ENCODE data around the gene H1-8.

The H1-8 gene

GRCh38 chr3:129517516-129517915 is 25.5 kb upstream of the H1-8 start:
- Histone ChIP-seq H3K9me3 (replicated peaks; ENCODE audit: low read length) (no peaks in the 10 kb centered on the region), H3K4me2 (ENCODE audit: low read length) (no peak overlapping the region), H3K9ac (ENCODE audit: low read depth, low read length) (no peak overlapping the region), H3K27me3 (ENCODE audit: control insufficient read depth, insufficient read depth, low read length) (no peaks in the 10 kb centered on the region), H3K4me3 (ENCODE audit: low read length) (no peak overlapping the region), H3K4me1 (ENCODE audit: control insufficient read depth, insufficient read depth, low read length) (no peaks in the 10 kb centered on the region), H3K36me3 (ENCODE audit: insufficient read depth, low read length) (no peaks in the 10 kb centered on the region)

DNA sequence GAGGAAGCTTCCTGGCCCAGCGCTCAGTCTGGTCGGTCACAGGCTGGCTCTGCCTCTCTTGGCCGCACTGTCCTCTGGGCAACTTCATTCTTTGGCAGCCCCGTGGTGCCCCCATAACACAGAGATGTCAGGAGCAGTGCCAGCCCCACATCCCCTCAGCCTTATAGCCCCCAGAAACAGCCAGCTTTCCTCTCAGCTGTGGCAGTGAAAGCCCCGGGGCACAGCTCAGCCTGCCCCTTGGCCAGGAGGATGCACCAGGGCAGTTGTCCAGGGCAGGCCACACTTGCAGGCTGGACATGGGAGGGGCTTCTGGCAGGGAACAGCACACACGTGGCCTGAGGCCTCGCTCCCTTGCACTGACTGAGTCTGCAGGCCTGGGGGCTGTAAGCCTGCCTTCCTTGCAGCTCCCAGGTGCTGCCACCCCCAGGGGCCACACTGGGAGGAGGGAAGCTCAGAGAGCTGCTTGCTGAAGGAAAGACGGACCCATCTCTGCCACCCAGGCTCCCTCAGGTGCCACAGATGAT is 24.9 kb upstream of the H1-8 start:
- Histone ChIP-seq H3K9me3 (replicated peaks; ENCODE audit: low read length) (no peaks in the 10 kb centered on the region), H3K4me2 (ENCODE audit: low read length) (no peak overlapping the region), H3K27me3 (ENCODE audit: control insufficient read depth, insufficient read depth, low read length) (no peaks in the 10 kb centered on the region), H3K4me3 (ENCODE audit: low read length) (no peak overlapping the region), H3K4me1 (ENCODE audit: control insufficient read depth, insufficient read depth, low read length) (no peaks in the 10 kb centered on the region), H3K36me3 (ENCODE audit: insufficient read depth, low read length) (no peaks in the 10 kb centered on the region), H3K9ac (ENCODE audit: low read depth, low read length) (no peak overlapping the region)

DNA sequence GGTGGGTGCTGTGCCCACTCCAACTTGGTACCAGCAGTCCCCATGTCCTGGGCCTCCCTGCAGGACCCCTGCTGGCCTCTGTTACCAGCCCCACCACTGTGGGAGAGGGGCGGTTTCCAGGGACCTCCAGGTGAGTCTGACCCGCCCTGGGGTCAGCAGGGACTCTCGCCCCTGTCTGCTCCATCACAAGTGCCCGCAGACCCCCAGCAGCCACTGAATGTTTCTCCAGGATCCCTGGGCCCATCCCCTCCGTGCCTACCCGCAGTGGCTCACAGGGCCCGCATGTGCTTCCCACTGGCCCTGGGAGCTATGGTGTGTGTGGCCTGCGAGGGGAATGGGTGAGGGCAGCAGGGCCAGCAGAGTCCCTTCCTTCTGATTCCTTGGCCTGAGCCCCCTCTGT is 24.4 kb upstream of the H1-8 start:
- H3K4me1 ChIP-seq (ENCODE audit: control insufficient read depth, insufficient read depth, low read length): no peaks in the 10 kb centered on the region
- no peaks in the 10 kb centered on the region for H3K36me3 ChIP-seq (ENCODE audit: insufficient read depth, low read length)
- H3K4me2 ChIP-seq (ENCODE audit: low read length): no peak overlapping the region
- H3K9ac ChIP-seq (ENCODE audit: low read depth, low read length): no peak overlapping the region
- no peak overlapping the region for H3K4me3 ChIP-seq (ENCODE audit: low read length)
- H3K9me3 ChIP-seq (replicated peaks; ENCODE audit: low read length): no peaks in the 10 kb centered on the region
- H3K27me3 ChIP-seq (ENCODE audit: control insufficient read depth, insufficient read depth, low read length): no peaks in the 10 kb centered on the region

- Histone ChIP-seq H3K27me3 (ENCODE audit: control insufficient read depth, insufficient read depth, low read length) (no peaks in the 10 kb centered on the region), H3K4me2 (ENCODE audit: low read length) (no peak overlapping the region), H3K36me3 (ENCODE audit: insufficient read depth, low read length) (no peaks in the 10 kb centered on the region), H3K9me3 (replicated peaks; ENCODE audit: low read length) (no peaks in the 10 kb centered on the region), H3K4me3 (ENCODE audit: low read length) (no peak overlapping the region), H3K9ac (ENCODE audit: low read depth, low read length) (no peak overlapping the region), H3K4me1 (ENCODE audit: control insufficient read depth, insufficient read depth, low read length) (no peaks in the 10 kb centered on the region)
Observed at GRCh38 chr3:129519449-129519848, 23.5 kb upstream of the H1-8 start.

DNA sequence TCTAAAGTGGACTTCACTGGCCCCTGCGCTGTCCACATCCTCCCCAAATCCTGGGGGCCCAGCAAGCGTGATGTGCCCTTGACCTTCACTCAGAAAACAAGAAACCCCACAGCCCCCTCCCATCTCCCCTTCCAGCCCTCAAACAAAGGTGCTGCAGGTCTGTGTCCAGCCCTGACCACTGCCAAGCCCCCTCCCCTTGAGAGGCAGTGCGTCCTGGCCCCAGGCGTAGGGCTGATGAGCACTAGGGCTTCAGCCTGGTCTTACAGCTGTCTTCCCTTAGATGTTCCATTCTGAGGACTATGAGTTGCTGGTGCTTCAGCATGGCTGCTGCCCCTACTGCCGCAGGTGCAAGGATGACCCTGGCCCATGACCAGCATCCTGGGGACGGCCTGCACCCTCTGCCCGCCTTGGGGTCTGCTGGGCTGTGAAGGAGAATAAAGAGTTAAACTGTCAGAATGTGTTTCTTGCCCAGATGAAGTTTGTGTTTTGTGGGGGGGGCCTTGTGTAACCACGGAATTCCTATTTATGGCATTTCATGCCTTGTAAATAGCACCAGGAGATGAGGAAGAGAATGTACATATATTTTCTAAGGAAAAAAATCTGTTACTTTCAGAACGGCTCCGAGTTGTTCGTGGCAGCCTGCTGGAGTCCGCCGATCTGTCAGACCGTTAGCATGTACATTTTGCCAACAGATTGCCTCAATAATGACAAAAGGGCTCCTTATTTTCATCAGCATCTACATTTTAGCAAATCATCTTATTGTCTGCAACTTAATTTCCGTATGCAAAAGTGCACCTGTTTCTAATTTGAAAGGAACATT is 22.9 kb upstream of the H1-8 start:
- no peak overlapping the region for H3K9ac ChIP-seq (ENCODE audit: low read depth, low read length)
- no peaks in the 10 kb centered on the region for H3K4me1 ChIP-seq (ENCODE audit: control insufficient read depth, insufficient read depth, low read length)
- H3K27me3 ChIP-seq (ENCODE audit: control insufficient read depth, insufficient read depth, low read length): no peaks in the 10 kb centered on the region
- no peaks in the 10 kb centered on the region for H3K36me3 ChIP-seq (ENCODE audit: insufficient read depth, low read length)
- H3K4me3 ChIP-seq (ENCODE audit: low read length): no peak overlapping the region
- H3K4me2 ChIP-seq (ENCODE audit: low read length): no peak overlapping the region
- no peaks in the 10 kb centered on the region for H3K9me3 ChIP-seq (replicated peaks; ENCODE audit: low read length)

DNA sequence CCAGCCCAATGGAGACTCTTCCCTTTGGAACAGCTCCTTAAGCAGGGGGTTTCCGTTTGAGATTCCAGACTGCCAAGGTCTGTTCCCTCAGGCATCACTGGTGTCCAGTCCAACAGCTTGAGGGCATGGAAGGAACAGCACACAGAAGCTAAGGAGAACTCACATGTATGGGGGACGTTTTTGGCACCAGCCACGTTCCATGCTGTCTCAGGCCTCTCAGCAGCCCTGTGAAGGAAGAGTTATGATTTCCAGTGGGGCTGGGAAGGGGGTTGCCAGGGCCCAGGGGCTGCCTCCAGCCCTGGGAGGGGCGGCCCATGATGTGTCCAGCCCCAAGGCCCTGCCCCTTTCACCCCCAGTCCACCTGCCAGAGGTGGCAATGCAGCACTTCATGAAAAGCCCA is 22.0 kb upstream of the H1-8 start:
- H3K36me3 ChIP-seq (ENCODE audit: insufficient read depth, low read length): no peaks in the 10 kb centered on the region
- H3K4me2 ChIP-seq (ENCODE audit: low read length): no peak overlapping the region
- H3K9me3 ChIP-seq (replicated peaks; ENCODE audit: low read length): no peaks in the 10 kb centered on the region
- H3K27me3 ChIP-seq (ENCODE audit: control insufficient read depth, insufficient read depth, low read length): no peaks in the 10 kb centered on the region
- H3K4me1 ChIP-seq (ENCODE audit: control insufficient read depth, insufficient read depth, low read length): no peaks in the 10 kb centered on the region
- H3K4me3 ChIP-seq (ENCODE audit: low read length): no peak overlapping the region
- H3K9ac ChIP-seq (ENCODE audit: low read depth, low read length): no peak overlapping the region

- Histone ChIP-seq H3K36me3 (ENCODE audit: insufficient read depth, low read length) (no peaks in the 10 kb centered on the region), H3K4me2 (ENCODE audit: low read length) (no peak overlapping the region), H3K9me3 (replicated peaks; ENCODE audit: low read length) (no peaks in the 10 kb centered on the region), H3K4me1 (ENCODE audit: control insufficient read depth, insufficient read depth, low read length) (no peaks in the 10 kb centered on the region), H3K9ac (ENCODE audit: low read depth, low read length) (no peak overlapping the region), H3K27me3 (ENCODE audit: control insufficient read depth, insufficient read depth, low read length) (no peaks in the 10 kb centered on the region), H3K4me3 (ENCODE audit: low read length) (no peak overlapping the region)
Observed at GRCh38 chr3:129521611-129522010, 21.4 kb upstream of the H1-8 start.

- Histone ChIP-seq H3K36me3 (ENCODE audit: insufficient read depth, low read length) (no peaks in the 10 kb centered on the region), H3K4me2 (ENCODE audit: low read length) (no peak overlapping the region), H3K4me3 (ENCODE audit: low read length) (no peak overlapping the region), H3K9ac (ENCODE audit: low read depth, low read length) (no peak overlapping the region), H3K4me1 (ENCODE audit: control insufficient read depth, insufficient read depth, low read length) (no peaks in the 10 kb centered on the region), H3K9me3 (replicated peaks; ENCODE audit: low read length) (no peaks in the 10 kb centered on the region), H3K27me3 (ENCODE audit: control insufficient read depth, insufficient read depth, low read length) (no peaks in the 10 kb centered on the region)
Observed at GRCh38 chr3:129522953-129523352, 20.0 kb upstream of the H1-8 start.

DNA sequence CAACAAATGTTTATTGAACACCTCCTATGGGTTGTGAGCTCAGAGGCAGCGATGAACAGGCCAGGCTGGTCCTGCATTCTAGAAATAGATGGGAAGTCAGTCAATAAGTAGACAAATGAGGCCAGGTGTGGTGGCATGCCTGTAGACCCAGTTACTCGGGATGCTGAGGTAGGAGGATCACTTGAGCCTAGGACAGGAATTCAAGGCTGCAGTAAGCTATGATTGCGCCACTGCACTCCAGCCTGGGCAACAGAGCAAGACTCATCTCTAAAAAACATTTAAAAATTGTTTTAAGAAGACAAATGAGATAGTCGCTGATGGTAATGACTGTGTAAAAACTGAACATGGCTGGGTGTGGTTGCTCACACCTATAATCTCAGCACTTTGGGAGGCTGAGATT is 18.9 kb upstream of the H1-8 start:
- H3K4me2 ChIP-seq (ENCODE audit: low read length): no peak overlapping the region
- H3K4me1 ChIP-seq (ENCODE audit: control insufficient read depth, insufficient read depth, low read length): no peaks in the 10 kb centered on the region
- no peaks in the 10 kb centered on the region for H3K27me3 ChIP-seq (ENCODE audit: control insufficient read depth, insufficient read depth, low read length)
- no peak overlapping the region for H3K4me3 ChIP-seq (ENCODE audit: low read length)
- H3K36me3 ChIP-seq (ENCODE audit: insufficient read depth, low read length): no peaks in the 10 kb centered on the region
- no peaks in the 10 kb centered on the region for H3K9me3 ChIP-seq (replicated peaks; ENCODE audit: low read length)
- no peak overlapping the region for H3K9ac ChIP-seq (ENCODE audit: low read depth, low read length)

GRCh38 chr3:129525341-129525968 is 17.5 kb upstream of the H1-8 start:
- Histone ChIP-seq H3K4me3 (ENCODE audit: low read length) (no peak overlapping the region), H3K4me2 (ENCODE audit: low read length) (no peak overlapping the region), H3K36me3 (ENCODE audit: insufficient read depth, low read length) (no peaks in the 10 kb centered on the region), H3K9me3 (replicated peaks; ENCODE audit: low read length) (no peaks in the 10 kb centered on the region), H3K27me3 (ENCODE audit: control insufficient read depth, insufficient read depth, low read length) (no peaks in the 10 kb centered on the region), H3K9ac (ENCODE audit: low read depth, low read length) (no peak overlapping the region), H3K4me1 (ENCODE audit: control insufficient read depth, insufficient read depth, low read length) (no peaks in the 10 kb centered on the region)

- Histone ChIP-seq H3K36me3 (ENCODE audit: insufficient read depth, low read length) (no peaks in the 10 kb centered on the region), H3K9me3 (replicated peaks; ENCODE audit: low read length) (no peaks in the 10 kb centered on the region), H3K4me1 (ENCODE audit: control insufficient read depth, insufficient read depth, low read length) (no peaks in the 10 kb centered on the region), H3K9ac (ENCODE audit: low read depth, low read length) (no peak overlapping the region), H3K27me3 (ENCODE audit: control insufficient read depth, insufficient read depth, low read length) (no peaks in the 10 kb centered on the region), H3K4me3 (ENCODE audit: low read length) (no peak overlapping the region), H3K4me2 (ENCODE audit: low read length) (no peak overlapping the region)
Observed at GRCh38 chr3:129526121-129526900, 16.7 kb upstream of the H1-8 start.

Data from skeletal muscle satellite cell (primary cell).